ENCODE results near the gene ATRAID. TPM values are rescaled to one million over a fixed set of nuclear protein-coding genes. Genes with fewer than 3 reads are reported as not detected.

The ATRAID gene
- total RNA-seq, 2 donors from 2014 or later, result 101 to 140 TPM

- DNase-seq, result no peak
- H3K27me3 Mint-ChIP-seq (ENCODE audit: insufficient read depth), result peaks cover 53% of the 10 kb centered on the region
- WGBS, 2 experiments (ENCODE audit: insufficient coverage in 1 of 2, insufficient read length in 1 of 2), result 77 to 84% methylated on average over 3 to 13 of the region's 13 CpGs
- no peak overlapping the region for H3K4me3 Mint-ChIP-seq
- no peak overlapping the region for H3K27ac Mint-ChIP-seq
- no peaks in the 10 kb centered on the region for H3K36me3 ChIP-seq (ENCODE audit: control insufficient read depth, insufficient read depth, low read length)
- no peaks in the 10 kb centered on the region for H3K9me3 ChIP-seq (ENCODE audit: control insufficient read depth, low read length)
- no peak overlapping the region for H3K27ac ChIP-seq (ENCODE audit: low read depth, low read length)
- no peaks in the 10 kb centered on the region for H3K9me3 Mint-ChIP-seq
- no peak overlapping the region for H3K4me3 ChIP-seq (ENCODE audit: low read length)
- peaks cover 29% of the 10 kb centered on the region for H3K27me3 ChIP-seq (ENCODE audit: control insufficient read depth, insufficient read depth, low read length, poor library complexity, severe bottlenecking)
- peaks cover 11% of the 10 kb centered on the region for H3K4me1 Mint-ChIP-seq
- peaks cover 8% of the 10 kb centered on the region for H3K4me1 ChIP-seq (ENCODE audit: control insufficient read depth, insufficient read depth, low read length)
- no peak overlapping the region for H3K9ac ChIP-seq (ENCODE audit: extremely low read depth, low read length, poor library complexity, severe bottlenecking)
- TF ChIP-seq CTCF (conservative IDR thresholded peaks at IDR 0.05), result no peak
- no peaks in the 10 kb centered on the region for H3K36me3 Mint-ChIP-seq (ENCODE audit: low read depth)
These were observed 43.3 kb downstream of the ATRAID start for GRCh38 chr2:27255187-27255586.

GRCh38 chr2:27255660-27256059 is 43.8 kb downstream of the ATRAID start:
- H3K27ac ChIP-seq (ENCODE audit: low read depth, low read length), result no peak overlapping the region
- H3K4me3 ChIP-seq (ENCODE audit: low read length), result no peak overlapping the region
- DNase-seq, result no peak
- no peaks in the 10 kb centered on the region for H3K9me3 ChIP-seq (ENCODE audit: control insufficient read depth, low read length)
- no peaks in the 10 kb centered on the region for H3K9me3 Mint-ChIP-seq
- H3K4me1 Mint-ChIP-seq, result peaks cover 7% of the 10 kb centered on the region
- no peak for TF ChIP-seq CTCF (conservative IDR thresholded peaks at IDR 0.05)
- H3K4me1 ChIP-seq (ENCODE audit: control insufficient read depth, insufficient read depth, low read length), result peaks cover 4% of the 10 kb centered on the region
- H3K27ac Mint-ChIP-seq, result no peak overlapping the region
- H3K36me3 Mint-ChIP-seq (ENCODE audit: low read depth), result no peaks in the 10 kb centered on the region
- H3K9ac ChIP-seq (ENCODE audit: extremely low read depth, low read length, poor library complexity, severe bottlenecking), result no peak overlapping the region
- no peaks in the 10 kb centered on the region for H3K36me3 ChIP-seq (ENCODE audit: control insufficient read depth, insufficient read depth, low read length)
- H3K27me3 ChIP-seq (ENCODE audit: control insufficient read depth, insufficient read depth, low read length, poor library complexity, severe bottlenecking), result peaks cover 34% of the 10 kb centered on the region
- no peak overlapping the region for H3K4me3 Mint-ChIP-seq
- peaks cover 58% of the 10 kb centered on the region for H3K27me3 Mint-ChIP-seq (ENCODE audit: insufficient read depth)
- 67 to 73% methylated on average over 1 of the region's 1 CpG for WGBS, 2 experiments (ENCODE audit: insufficient coverage in 1 of 2, insufficient read length in 1 of 2)

- Mint-ChIP-seq H3K4me3 (no peak overlapping the region), H3K4me1 (peaks cover 10% of the 10 kb centered on the region), H3K27me3 (ENCODE audit: insufficient read depth) (peaks cover 61% of the 10 kb centered on the region), H3K36me3 (ENCODE audit: low read depth) (no peaks in the 10 kb centered on the region), H3K27ac (no peak overlapping the region), H3K9me3 (no peaks in the 10 kb centered on the region)
- Histone ChIP-seq H3K27ac (ENCODE audit: low read depth, low read length) (no peak overlapping the region), H3K9ac (ENCODE audit: extremely low read depth, low read length, poor library complexity, severe bottlenecking) (no peak overlapping the region), H3K36me3 (ENCODE audit: control insufficient read depth, insufficient read depth, low read length) (no peaks in the 10 kb centered on the region), H3K27me3 (ENCODE audit: control insufficient read depth, insufficient read depth, low read length, poor library complexity, severe bottlenecking) (peaks cover 47% of the 10 kb centered on the region), H3K4me3 (ENCODE audit: low read length) (no peak overlapping the region), H3K9me3 (ENCODE audit: control insufficient read depth, low read length) (no peaks in the 10 kb centered on the region), H3K4me1 (ENCODE audit: control insufficient read depth, insufficient read depth, low read length) (peaks cover 3% of the 10 kb centered on the region)
- no peak for TF ChIP-seq CTCF (conservative IDR thresholded peaks at IDR 0.05)
- DNase-seq, result no peak
- 86 to 87% methylated on average over 2 to 7 of the region's 7 CpGs for WGBS, 2 experiments (ENCODE audit: insufficient coverage in 1 of 2, insufficient read length in 1 of 2)
These were observed 45.1 kb downstream of the ATRAID start for GRCh38 chr2:27256855-27257454.

Measured in endodermal cell (in vitro differentiated cells).